Natural killer cell (primary cell): Measurements from ENCODE around the gene ZNF8. TPM values are rescaled to one million over a fixed set of nuclear protein-coding genes. Genes with fewer than 3 reads are reported as not detected.

ENCODE experiments used
- ATAC-seq, 3 donors: fragments of 150-1000 bp in 2 of 3; fragments of 200-7000 bp in 1 of 3; cut with Tn5 transposase; 1 replicate in 1 of 3; 2 replicates in 2 of 3; pipeline ENCODE4 v1.10.0; 2021; ENCODE audit warnings: mild to moderate bottlenecking in 2 of 3, moderate library complexity in 2 of 3
- DNase-seq, 2 donors: peaks; one replicate each; pipeline versions ENCODE4 v3.0.0 to v3.0.0-alpha.2; 2013 to 2021; ENCODE audit warnings: mixed read lengths in 1 of 2
- H3K27ac ChIP-seq: one replicate; pipeline ENCODE4 v1.5.1; 2013; ENCODE audit warnings: mild to moderate bottlenecking, low read length
- H3K27me3 ChIP-seq: one replicate; pipeline ENCODE4 v1.6.1; 2013; ENCODE audit warnings: low read length; ENCODE audit not compliant: control insufficient read depth, insufficient read depth
- H3K36me3 ChIP-seq: one replicate; pipeline ENCODE4 v1.6.1; 2013; ENCODE audit warnings: low read length; ENCODE audit not compliant: control insufficient read depth, insufficient read depth
- H3K4me1 ChIP-seq: one replicate; pipeline ENCODE4 v1.6.1; 2013; ENCODE audit warnings: low read length; ENCODE audit not compliant: control insufficient read depth, insufficient read depth
- H3K4me3 ChIP-seq: one replicate; pipeline ENCODE4 v1.5.1; 2013; ENCODE audit warnings: low read length
- H3K9me3 ChIP-seq: one replicate; pipeline ENCODE4 v1.6.1; 2013; ENCODE audit warnings: low read length; ENCODE audit not compliant: control insufficient read depth, insufficient read depth
- H3K27ac Mint-ChIP-seq, 2 donors: one replicate each; pipeline ENCODE4 v1.8.0; 2022; ENCODE audit warnings: mild to moderate bottlenecking in 2 of 2, mixed read lengths in 2 of 2, moderate library complexity in 1 of 2
- H3K27me3 Mint-ChIP-seq, 2 donors: one replicate each; pipeline ENCODE4 v1.8.0; 2022; ENCODE audit warnings: low read depth in 2 of 2, mixed read lengths in 2 of 2
- H3K36me3 Mint-ChIP-seq: one replicate; pipeline ENCODE4 v1.8.0; 2022; ENCODE audit warnings: mixed read lengths
- H3K4me1 Mint-ChIP-seq, 2 donors: one replicate each; pipeline ENCODE4 v1.8.0; 2022; ENCODE audit warnings: mixed read lengths in 2 of 2
- H3K4me3 Mint-ChIP-seq: one replicate; pipeline ENCODE4 v1.8.0; 2022; ENCODE audit warnings: mild to moderate bottlenecking, moderate library complexity, mixed read lengths
- H3K9me3 Mint-ChIP-seq, 2 donors: one replicate each; pipeline ENCODE4 v1.8.0; 2022; ENCODE audit warnings: mixed read lengths in 2 of 2
- CTCF ChIP-seq: fragments of 200-600 bp; IDR thresholded peaks from one replicate; pipeline ENCODE4 v1.8.0; 2022; ENCODE audit warnings: antibody characterized with exemption
- WGBS: methylation state at CpG from one replicate; pipeline ENCODE4 v1.1.7; 2013; ENCODE audit warnings: missing lambda C conversion rate; ENCODE audit not compliant: insufficient coverage; 5-methylcytosine and 5-hydroxymethylcytosine counted together
- intact Hi-C: fragments of 100-400 bp; cut with micrococcal nuclease; formaldehyde crosslinking; loops from one replicate; pipeline ENCODE4 v1.14.2; 2022
- total RNA-seq, 4 donors: library from RNA; stranded (reverse); fragments of 120-200 nt in 1 of 4; gene quantifications; one replicate each; pipeline versions ENCODE4 v1.2.3 to v1.2.4, GENCODE V29; 2013 to 2022

Gene ZNF8
- total RNA-seq, 3 donors from 2014 or later (not counting 1 experiment from before 2014, with no cell fraction given): 6.4 to 8.7 (median 7.7) TPM

GRCh38 chr19:58317476-58318072 lies 38.8 kb downstream of the ZNF8 start:
- Histone ChIP-seq H3K4me3 (no peak overlapping the region), H3K27ac (no peak overlapping the region), H3K36me3 (peaks cover 27% of the 10 kb centered on the region), H3K4me1 (no peaks in the 10 kb centered on the region), H3K27me3 (no peaks in the 10 kb centered on the region), H3K9me3 (no peaks in the 10 kb centered on the region)
- DNase-seq (peak in 1 of 2 donors; percentile 64), ATAC-seq (peak in 2 of 3 donors; percentile 39 to 57)
- Mint-ChIP-seq H3K9me3 (no peaks in the 10 kb centered on the region), H3K4me3 (no peak overlapping the region), H3K4me1 (no peaks in the 10 kb centered on the region), H3K27ac (no peak overlapping the region), H3K36me3 (peaks cover 8% of the 10 kb centered on the region), H3K27me3 (no peaks in the 10 kb centered on the region)
- intact Hi-C loops: no loop called here
- TF ChIP-seq CTCF: no peak
- WGBS: 92% methylated on average over 6 of the region's 7 CpGs

DNA sequence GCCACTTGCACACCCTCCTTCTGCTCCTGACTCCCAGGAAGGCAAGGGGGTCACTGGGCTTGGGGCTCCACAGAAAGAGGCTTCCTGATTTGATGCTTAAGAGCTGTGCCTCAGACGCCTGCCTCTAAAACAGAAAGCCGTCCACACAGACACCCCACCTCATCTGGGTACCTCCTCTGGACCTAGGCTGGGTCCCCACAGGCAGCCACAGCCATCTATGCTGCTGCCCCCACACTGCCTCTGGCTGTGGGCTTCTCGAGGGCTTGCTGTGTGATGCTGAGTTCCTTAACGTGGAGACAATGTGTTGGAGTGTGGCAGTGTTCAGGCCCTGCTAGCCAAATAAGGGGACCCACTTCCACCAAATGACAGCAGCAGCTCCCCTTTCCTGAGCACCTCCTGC lies 39.5 kb downstream of the ZNF8 start:
- no peaks in the 10 kb centered on the region for H3K4me1 ChIP-seq
- no peaks in the 10 kb centered on the region for H3K27me3 ChIP-seq
- 81% methylated on average over 4 of the region's 4 CpGs for WGBS
- H3K36me3 ChIP-seq: peaks cover 20% of the 10 kb centered on the region
- Mint-ChIP-seq H3K36me3 (peaks cover 8% of the 10 kb centered on the region), H3K27me3 (no peaks in the 10 kb centered on the region), H3K27ac (no peak overlapping the region), H3K9me3 (no peaks in the 10 kb centered on the region), H3K4me1 (no peaks in the 10 kb centered on the region), H3K4me3 (no peak overlapping the region)
- no peak overlapping the region for H3K4me3 ChIP-seq
- ATAC-seq (no peak), DNase-seq (no peak)
- intact Hi-C loops: no loop called here
- no peak overlapping the region for H3K27ac ChIP-seq
- no peak for TF ChIP-seq CTCF
- no peaks in the 10 kb centered on the region for H3K9me3 ChIP-seq

GRCh38 chr19:58319241-58319640 lies 40.5 kb downstream of the ZNF8 start:
- no peak for TF ChIP-seq CTCF
- Histone ChIP-seq H3K4me1 (no peaks in the 10 kb centered on the region), H3K27me3 (no peaks in the 10 kb centered on the region), H3K36me3 (peaks cover 13% of the 10 kb centered on the region), H3K27ac (no peak overlapping the region), H3K4me3 (no peak overlapping the region), H3K9me3 (no peaks in the 10 kb centered on the region)
- Mint-ChIP-seq H3K4me3 (no peak overlapping the region), H3K9me3 (no peaks in the 10 kb centered on the region), H3K36me3 (peaks cover 8% of the 10 kb centered on the region), H3K27me3 (no peaks in the 10 kb centered on the region), H3K27ac (no peak overlapping the region), H3K4me1 (no peaks in the 10 kb centered on the region)
- ATAC-seq (no peak), DNase-seq (no peak)
- intact Hi-C loops: no loop called here
- WGBS: 94% methylated on average over 10 of the region's 10 CpGs
